Measurements from ENCODE around the gene AMER2. TPM values are rescaled to one million over a fixed set of nuclear protein-coding genes. Genes with fewer than 3 reads are reported as not detected.

AMER2 gene
- total RNA-seq, 4 donors from 2014 or later: 0.94 to 9.5 TPM; not detected in 2

- TF ChIP-seq CTCF (IDR thresholded peaks at IDR 0.05; ENCODE audit: low read depth): no peak
Observed at GRCh38 chr13:25169356-25169755, 2.7 kb downstream of the AMER2 start.

- TF ChIP-seq CTCF (IDR thresholded peaks at IDR 0.05; ENCODE audit: low read depth): no peak
Observed at GRCh38 chr13:25168790-25169189, 3.3 kb downstream of the AMER2 start.

GRCh38 chr13:25167382-25168174 lies 4.5 kb downstream of the AMER2 start:
- TF ChIP-seq CTCF (IDR thresholded peaks at IDR 0.05; ENCODE audit: low read depth): no peak

GRCh38 chr13:25166306-25166705 lies 5.8 kb downstream of the AMER2 start:
- no peak for TF ChIP-seq CTCF (IDR thresholded peaks at IDR 0.05; ENCODE audit: low read depth)

GRCh38 chr13:25165663-25166062 lies 6.4 kb downstream of the AMER2 start:
- no peak for TF ChIP-seq CTCF (IDR thresholded peaks at IDR 0.05; ENCODE audit: low read depth)

- TF ChIP-seq CTCF (IDR thresholded peaks at IDR 0.05; ENCODE audit: low read depth): no peak
Observed at GRCh38 chr13:25157681-25158080, 14.4 kb downstream of the AMER2 start.

GRCh38 chr13:25153736-25154135 lies 18.4 kb downstream of the AMER2 start:
- TF ChIP-seq CTCF (IDR thresholded peaks at IDR 0.05; ENCODE audit: low read depth): no peak

All from subcutaneous adipose tissue (tissue), 4 donors.